ENCODE data around the gene UACA. TPM values are rescaled to one million over a fixed set of nuclear protein-coding genes. Genes with fewer than 3 reads are reported as not detected.

UACA gene
- total RNA-seq, 1 donor from 2014 or later = 46.2 TPM

- DNase-seq (ENCODE audit: low spot score, unreplicated experiment) = no peak
- peak overlapping the region; percentile 91 for H3K27ac Mint-ChIP-seq
- peaks cover 32% of the 10 kb centered on the region for H3K4me1 Mint-ChIP-seq (ENCODE audit: low read depth)
- no peaks in the 10 kb centered on the region for H3K27me3 Mint-ChIP-seq
- no peak for TF ChIP-seq CTCF (IDR thresholded peaks at IDR 0.05; ENCODE audit: unreplicated experiment)
- no peaks in the 10 kb centered on the region for H3K36me3 Mint-ChIP-seq (ENCODE audit: insufficient read depth)
- no peaks in the 10 kb centered on the region for H3K9me3 Mint-ChIP-seq (ENCODE audit: low read depth)
- H3K4me3 Mint-ChIP-seq (ENCODE audit: low read depth) = peak overlapping the region; percentile 83
Observed at GRCh38 chr15:70763950-70764730, 782 bp upstream of the UACA start.

GRCh38 chr15:70762469-70763119, 764 bp downstream of the UACA start:
- Mint-ChIP-seq H3K27ac (peak overlapping the region; percentile 93), H3K9me3 (ENCODE audit: low read depth) (no peaks in the 10 kb centered on the region), H3K4me1 (ENCODE audit: low read depth) (peaks cover 37% of the 10 kb centered on the region), H3K27me3 (no peaks in the 10 kb centered on the region), H3K4me3 (ENCODE audit: low read depth) (peak overlapping the region; percentile 83), H3K36me3 (ENCODE audit: insufficient read depth) (no peaks in the 10 kb centered on the region)
- TF ChIP-seq CTCF (IDR thresholded peaks at IDR 0.05; ENCODE audit: unreplicated experiment) = no peak
- peak; percentile 40 for DNase-seq (ENCODE audit: low spot score, unreplicated experiment)

- no peak for TF ChIP-seq CTCF (IDR thresholded peaks at IDR 0.05; ENCODE audit: unreplicated experiment)
- Mint-ChIP-seq H3K9me3 (ENCODE audit: low read depth) (no peaks in the 10 kb centered on the region), H3K27ac (peak overlapping the region; percentile 93), H3K4me1 (ENCODE audit: low read depth) (peaks cover 37% of the 10 kb centered on the region), H3K27me3 (no peaks in the 10 kb centered on the region), H3K4me3 (ENCODE audit: low read depth) (peak overlapping the region; percentile 83), H3K36me3 (ENCODE audit: insufficient read depth) (no peaks in the 10 kb centered on the region)
- DNase-seq (ENCODE audit: low spot score, unreplicated experiment) = no peak
Observed at GRCh38 chr15:70761931-70762468, 1.4 kb downstream of the UACA start.

GRCh38 chr15:70761046-70761445, 2.3 kb downstream of the UACA start:
- Mint-ChIP-seq H3K4me3 (ENCODE audit: low read depth) (no peak overlapping the region), H3K27me3 (no peaks in the 10 kb centered on the region), H3K4me1 (ENCODE audit: low read depth) (peaks cover 35% of the 10 kb centered on the region), H3K36me3 (ENCODE audit: insufficient read depth) (no peaks in the 10 kb centered on the region), H3K9me3 (ENCODE audit: low read depth) (no peaks in the 10 kb centered on the region), H3K27ac (no peak overlapping the region)
- no peak for DNase-seq (ENCODE audit: low spot score, unreplicated experiment)
- TF ChIP-seq CTCF (IDR thresholded peaks at IDR 0.05; ENCODE audit: unreplicated experiment) = no peak

GRCh38 chr15:70758790-70759462, 4.4 kb downstream of the UACA start:
- H3K4me1 Mint-ChIP-seq (ENCODE audit: low read depth) = peaks cover 24% of the 10 kb centered on the region
- no peaks in the 10 kb centered on the region for H3K27me3 Mint-ChIP-seq
- H3K36me3 Mint-ChIP-seq (ENCODE audit: insufficient read depth) = no peaks in the 10 kb centered on the region
- no peak for TF ChIP-seq CTCF (IDR thresholded peaks at IDR 0.05; ENCODE audit: unreplicated experiment)
- H3K4me3 Mint-ChIP-seq (ENCODE audit: low read depth) = no peak overlapping the region
- DNase-seq (ENCODE audit: low spot score, unreplicated experiment) = no peak
- peak overlapping the region; percentile 64 for H3K27ac Mint-ChIP-seq
- no peaks in the 10 kb centered on the region for H3K9me3 Mint-ChIP-seq (ENCODE audit: low read depth)

Measured in progenitor cell of endocrine pancreas (in vitro differentiated cells).